CD4-positive, alpha-beta T cell treated with Interleukin-12 subunit alpha and Interleukin-12 subunit beta, for 1 hour (primary cell): ENCODE data around the gene ARG2.

Experiments
- DNase-seq: peaks from one replicate; pipeline ENCODE4 v3.0.0-alpha.2; 2020

ARG2 gene

DNA sequence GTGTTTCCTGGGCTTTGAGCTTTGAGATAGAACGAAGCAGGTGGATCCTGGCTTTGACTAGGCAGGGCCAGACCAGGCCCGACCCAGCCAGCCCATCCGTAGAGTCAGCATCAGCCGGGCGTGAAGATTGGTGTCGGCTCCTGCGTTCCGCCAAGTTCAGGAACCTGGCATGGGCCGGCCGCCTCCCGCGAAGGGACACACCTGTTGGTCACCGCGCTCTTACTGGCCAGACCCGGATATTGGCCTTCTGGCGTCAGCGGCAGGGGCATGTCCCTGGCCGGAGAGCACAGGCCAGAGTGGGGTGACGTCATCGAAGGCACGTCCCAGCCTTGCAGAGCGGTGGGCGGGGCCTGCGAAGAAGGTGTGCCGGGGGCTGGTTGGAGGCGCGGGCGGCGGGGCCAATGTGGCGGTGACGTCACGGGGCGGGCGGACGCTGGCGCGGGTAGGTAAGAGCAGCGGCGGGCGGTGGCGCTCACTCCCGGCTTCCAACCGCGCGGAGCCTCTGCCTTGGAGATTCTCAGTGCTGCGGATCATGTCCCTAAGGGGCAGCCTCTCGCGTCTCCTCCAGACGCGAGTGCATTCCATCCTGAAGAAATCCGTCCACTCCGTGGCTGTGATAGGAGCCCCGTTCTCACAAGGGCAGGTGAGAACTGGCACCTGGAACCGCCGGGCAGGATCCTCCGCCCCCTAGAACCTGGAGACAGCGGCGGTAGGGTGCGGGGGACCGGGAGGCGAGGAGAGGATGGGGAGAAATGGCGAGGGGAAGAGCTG lies at the start of gene ARG2:
Gene ARG2 (plus strand): TSS at position 475 of the 771 bp plus-strand sequence. CDS start 58 bp downstream, at position 533.
- peak; percentile 98 for DNase-seq

DNA sequence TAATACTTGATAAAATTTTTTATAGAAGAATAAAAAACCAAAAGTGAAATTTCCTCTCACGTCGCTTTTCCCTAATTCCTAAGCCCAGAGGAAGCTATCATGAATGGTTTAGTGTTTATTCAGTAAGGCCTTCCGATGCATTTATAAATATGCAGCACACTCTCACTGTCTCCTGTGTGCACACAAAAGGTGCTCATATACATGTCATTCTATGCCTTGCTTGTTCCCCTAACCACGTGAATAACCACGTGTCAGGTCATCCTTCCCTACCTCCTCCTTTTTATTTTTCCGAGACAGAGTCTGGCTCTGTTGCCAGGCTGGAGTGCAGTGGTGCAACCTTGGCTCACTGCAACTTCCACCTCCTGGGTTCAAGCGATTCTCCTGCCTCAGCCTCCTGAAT lies 49.3 kb upstream of the ARG2 start:
- DNase-seq = no peak

DNA sequence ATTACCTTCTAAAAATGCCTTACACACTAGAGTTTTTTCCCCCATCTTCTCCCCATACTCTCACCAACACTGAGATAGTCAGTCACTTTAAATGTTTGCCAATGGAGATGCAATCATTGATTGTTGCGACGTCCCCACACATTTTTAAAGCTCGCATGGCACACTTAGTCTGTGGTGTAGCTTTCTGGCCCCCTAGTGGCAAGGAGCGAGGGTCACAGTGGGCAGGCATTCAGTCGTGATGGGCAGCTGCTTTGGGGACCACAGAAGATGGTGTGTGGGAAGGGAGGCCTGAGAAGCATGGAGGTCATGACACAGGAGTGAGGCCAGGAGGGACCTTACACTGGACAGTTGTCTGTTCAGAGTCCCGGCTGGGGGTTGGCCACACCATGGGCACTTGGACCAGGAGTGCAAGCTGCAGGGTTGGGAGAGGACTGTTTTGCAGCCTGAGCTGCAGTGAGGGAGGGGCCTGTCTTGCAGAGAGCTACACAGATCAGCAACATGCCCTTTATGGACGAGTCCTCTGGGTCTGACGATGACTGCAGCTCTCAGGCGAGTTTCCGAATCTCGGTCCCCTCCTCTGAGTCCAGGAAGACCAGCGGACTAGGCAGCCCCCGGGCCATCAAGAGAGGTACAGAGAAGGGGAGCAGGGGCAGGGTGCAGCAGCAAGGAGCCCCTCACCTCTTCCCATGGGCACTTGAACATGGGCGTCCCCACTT lies 48.3 kb upstream of the ARG2 start:
- DNase-seq = peak; percentile 74

DNA sequence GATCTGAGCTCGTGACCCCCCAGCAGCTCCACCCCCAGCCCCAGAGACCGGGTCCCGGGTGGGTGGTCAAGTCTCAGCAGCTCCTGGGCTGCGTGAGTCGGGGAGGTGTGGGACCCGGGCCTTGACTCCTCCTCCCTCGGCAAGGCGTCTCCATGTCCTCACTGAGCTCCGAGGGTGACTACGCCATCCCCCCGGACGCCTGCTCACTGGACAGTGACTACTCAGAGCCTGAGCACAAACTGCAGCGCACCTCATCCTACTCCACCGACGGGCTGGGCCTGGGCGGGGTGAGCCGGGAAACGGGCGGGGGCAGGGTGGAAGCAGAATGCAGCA lies 47.8 kb upstream of the ARG2 start:
- no peak for DNase-seq

DNA sequence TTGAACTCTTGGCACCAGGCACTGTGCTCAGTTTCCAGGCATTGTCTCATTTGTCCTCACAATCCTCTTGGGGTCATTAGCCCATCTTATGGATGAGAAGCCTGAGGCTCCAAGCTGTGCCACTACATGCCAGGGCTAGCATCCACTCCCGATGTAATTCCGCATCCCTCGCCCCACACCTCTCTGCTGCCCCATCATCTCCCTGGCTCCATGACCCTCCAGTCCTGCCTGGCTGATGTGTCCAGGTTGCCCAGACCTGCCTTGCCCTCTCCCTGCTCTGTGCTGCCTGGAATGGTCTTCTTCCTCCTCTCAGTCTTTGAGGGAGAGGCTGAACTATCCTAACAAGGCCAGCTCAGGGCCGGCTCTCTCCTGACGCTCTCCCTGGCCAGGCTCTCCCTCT lies 47.1 kb upstream of the ARG2 start:
- no peak for DNase-seq

DNA sequence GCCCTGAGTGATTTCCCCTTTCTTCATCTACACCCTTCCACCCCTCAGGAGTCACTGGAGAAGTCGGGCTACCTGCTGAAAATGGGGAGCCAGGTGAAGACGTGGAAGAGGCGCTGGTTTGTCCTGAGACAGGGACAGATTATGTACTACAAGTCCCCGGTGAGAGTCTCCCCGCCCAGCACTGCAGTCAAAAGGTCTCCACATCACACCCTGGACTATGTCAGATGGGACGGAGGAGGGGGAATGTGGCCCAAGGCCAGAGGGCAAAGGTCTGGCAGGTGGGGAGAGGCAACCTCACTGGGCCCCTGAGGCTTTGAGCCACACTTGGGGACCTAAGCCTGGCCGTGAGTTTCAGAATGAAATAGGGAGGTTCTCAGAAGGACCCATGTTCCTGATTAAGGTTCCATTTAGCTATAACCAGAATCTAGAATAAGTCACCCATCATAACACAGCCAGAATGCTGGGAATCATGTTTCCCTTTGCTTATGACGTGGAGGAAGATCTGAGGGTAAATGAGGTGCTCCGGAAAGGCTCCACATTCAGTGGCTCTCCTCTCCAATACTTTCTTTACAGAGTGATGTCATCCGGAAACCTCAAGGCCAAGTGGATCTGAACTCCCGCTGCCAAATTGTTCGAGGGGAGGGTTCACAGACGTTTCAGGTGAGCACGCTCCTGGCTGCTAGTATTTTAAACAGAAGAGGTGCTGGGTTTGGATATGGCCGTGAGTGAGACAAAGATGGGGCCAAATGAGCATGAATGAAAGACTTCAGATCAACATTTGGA lies 46.3 kb upstream of the ARG2 start:
- no peak for DNase-seq

DNA sequence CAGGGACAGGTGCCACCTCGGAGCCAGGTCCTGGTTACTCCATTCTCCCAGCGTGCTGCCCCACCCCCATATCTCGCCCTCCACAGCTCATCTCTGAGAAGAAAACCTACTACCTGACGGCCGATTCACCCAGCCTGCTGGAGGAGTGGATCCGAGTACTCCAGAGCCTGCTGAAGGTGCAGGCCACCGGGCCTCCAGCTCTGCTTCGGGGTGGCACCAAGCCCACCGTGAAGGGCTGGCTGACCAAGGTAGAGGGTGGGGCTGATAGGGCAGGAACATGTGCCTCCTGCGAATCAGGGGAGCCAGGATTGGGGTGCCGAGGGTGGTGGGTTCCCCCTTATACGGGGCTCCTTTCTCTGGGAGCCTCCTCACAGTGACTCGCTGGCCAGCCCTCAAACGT lies 45.6 kb upstream of the ARG2 start:
- DNase-seq = no peak

DNA sequence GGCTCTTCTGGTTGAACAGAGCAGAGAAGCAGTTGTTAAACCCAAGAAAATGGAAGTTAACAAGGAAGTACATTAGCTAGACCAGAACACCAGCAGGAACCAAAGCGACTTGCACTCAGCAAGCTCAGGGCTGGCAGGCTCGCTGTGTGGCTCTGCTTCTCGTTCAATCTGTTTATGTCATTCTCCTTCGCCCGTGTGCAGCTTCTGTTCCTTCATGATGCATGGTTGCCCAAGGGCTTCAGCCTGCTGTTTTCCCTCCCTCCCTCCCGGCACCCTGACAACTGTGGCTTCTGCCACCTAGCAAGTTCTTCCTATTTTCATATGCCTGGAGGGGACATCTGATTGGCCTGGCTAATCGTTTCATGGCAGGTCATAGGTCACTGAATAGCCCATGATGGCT lies 44.9 kb upstream of the ARG2 start:
- no peak for DNase-seq

DNA sequence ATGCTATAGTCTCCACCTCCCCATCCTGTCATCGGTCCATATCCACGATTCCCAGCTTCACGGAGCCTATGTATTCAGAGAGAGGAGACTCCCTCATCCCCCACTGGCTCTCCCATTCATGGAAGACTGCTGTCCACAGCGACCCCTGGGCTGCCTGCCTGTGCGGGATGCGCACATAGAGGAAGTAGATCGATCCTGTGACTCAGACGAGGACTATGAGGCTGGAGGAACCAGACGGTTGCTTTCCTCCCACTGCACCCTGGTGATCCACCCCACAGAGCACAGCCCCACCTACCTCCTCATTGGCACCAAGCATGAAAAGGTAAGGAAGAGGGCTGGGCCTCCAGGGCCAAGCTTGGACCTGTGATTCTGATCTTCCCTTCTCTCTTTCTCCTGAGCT lies 44.0 kb upstream of the ARG2 start:
- DNase-seq = no peak

DNA sequence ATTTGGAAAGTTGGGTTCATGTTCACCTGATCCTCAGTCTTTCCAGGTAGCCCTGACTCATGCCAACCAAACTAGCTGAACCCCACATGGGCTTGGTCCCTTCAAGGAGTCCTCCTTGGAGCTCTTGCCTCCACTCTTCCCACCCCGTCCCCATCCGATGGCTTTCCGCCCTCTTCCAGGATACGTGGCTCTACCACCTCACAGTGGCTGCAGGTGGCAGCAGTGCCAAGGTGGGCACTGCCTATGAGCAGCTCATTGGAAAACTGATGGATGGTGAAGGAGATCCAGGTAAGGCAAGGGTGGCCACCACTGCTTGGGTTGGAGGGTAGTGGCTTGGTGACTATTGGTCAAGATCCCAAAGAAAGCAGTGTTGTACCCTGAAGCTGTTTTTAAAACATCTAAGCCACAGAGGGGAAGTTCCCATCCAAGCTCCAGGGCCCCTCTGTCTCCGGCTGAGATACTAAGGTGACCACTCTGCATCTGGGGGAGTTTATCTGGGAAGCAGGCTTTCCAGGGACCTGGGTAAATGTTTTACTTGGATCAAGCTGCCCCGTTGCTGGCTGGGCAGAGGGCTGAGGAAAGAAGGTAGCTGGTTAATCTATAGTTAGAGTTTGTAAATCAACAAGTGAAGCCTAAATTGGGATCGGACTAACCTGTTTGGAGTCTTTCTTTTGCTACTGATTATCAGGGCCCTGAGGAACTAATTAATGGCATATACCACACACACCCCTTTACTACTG lies 43.3 kb upstream of the ARG2 start:
- no peak for DNase-seq

DNA sequence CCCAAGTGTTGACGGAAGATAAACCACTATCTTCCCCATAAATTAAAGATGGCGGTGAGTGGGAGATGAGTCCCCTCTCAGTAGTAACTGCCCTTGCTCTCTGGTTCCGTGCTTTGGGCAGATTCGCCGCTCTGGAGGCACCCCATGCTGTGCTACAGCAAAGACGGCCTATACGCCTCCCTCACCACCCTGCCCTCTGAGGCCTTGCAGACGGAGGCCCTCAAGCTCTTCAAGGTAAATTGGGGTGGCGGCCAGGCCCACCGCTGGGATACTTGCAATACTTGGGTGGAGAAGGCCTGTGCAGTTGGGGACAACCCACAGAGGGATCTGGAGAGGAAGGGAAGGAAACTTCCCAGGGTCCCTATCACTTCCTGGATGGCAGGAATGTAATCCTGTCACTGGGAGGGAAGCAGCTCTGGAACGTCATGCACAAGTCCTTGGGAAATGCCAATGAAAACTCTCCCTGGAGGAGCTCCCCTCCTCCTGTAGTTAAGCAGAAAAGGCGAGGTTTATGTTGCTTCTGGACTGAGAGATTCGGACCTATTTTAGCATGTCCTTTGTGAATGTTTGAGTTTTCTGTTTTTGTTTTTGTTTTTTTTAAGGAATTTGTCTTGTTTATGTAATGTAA lies 42.4 kb upstream of the ARG2 start:
- DNase-seq = no peak

DNA sequence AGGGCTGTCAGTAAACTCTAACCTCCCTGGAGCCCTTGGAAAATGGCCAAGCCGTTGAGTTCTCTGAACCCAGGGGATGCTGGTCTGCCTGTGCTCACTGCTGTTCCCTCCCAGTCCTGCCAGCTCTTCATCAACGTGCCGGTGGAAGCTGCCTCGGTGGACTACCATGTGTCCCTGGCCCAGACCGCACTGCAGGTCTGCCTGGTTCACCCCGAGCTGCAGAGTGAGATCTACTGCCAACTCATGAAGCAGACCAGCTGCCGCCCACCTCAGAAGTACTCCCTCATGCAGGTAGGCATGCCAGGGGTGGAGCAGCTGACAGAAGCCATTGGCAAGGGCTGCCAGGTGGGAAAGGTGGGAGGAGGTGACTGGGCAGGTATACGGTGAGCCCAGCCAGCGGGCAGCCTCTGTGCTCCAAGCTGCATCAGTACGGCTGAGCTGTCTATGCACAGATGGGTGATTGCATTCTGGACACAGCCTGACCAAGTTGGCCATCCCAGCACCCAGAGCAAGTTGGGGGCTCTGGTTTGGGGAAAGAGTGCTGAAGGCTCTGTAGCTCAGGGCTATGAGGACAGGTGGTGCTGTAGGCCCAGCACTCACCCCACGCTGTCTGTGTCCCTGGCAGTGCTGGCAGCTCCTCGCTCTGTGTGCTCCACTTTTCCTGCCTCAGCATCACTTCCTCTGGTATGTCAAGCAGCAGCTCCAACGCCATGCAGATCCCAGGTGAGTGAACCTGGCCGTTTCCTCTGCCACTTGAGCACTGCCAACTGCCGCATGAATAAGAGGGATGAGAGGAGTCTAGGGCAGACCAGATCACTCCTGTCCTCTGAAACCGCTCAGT lies 41.6 kb upstream of the ARG2 start:
- no peak for DNase-seq

DNA sequence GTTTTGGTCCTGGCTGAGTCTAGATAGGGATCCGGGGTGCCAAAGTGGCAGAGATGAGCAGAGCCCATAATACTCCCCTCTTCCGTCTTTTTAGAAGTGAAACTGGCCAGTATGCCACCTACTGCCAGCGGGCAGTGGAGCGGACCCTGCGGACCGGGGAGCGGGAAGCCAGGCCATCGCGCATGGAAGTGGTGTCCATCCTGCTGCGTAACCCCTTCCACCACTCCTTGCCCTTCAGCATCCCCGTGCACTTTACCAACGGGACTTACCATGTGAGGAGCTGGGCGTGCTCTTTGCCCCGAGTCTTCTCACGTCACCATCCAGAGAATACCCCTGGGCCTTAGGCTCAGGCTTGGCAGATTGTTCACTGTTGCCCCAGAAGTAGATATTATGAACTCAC lies 40.7 kb upstream of the ARG2 start:
- DNase-seq = no peak

DNA sequence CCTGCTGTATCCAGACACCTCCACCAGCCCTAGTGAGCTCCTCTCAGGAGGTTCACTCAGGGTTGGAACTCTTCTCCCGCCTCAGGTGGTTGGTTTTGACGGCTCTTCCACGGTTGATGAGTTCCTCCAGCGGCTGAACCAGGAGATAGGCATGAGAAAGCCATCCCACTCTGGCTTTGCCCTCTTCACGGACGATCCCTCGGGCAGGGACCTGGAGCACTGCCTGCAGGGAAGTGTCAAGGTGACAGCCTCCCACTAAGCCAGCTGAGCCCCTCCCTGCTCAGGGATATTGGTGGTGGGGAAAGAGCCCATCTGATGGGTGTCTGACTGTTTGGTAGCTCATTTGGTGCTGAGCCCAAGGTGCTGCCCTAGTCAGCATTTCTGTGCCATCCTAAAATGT lies 40.1 kb upstream of the ARG2 start:
- DNase-seq = no peak

DNA sequence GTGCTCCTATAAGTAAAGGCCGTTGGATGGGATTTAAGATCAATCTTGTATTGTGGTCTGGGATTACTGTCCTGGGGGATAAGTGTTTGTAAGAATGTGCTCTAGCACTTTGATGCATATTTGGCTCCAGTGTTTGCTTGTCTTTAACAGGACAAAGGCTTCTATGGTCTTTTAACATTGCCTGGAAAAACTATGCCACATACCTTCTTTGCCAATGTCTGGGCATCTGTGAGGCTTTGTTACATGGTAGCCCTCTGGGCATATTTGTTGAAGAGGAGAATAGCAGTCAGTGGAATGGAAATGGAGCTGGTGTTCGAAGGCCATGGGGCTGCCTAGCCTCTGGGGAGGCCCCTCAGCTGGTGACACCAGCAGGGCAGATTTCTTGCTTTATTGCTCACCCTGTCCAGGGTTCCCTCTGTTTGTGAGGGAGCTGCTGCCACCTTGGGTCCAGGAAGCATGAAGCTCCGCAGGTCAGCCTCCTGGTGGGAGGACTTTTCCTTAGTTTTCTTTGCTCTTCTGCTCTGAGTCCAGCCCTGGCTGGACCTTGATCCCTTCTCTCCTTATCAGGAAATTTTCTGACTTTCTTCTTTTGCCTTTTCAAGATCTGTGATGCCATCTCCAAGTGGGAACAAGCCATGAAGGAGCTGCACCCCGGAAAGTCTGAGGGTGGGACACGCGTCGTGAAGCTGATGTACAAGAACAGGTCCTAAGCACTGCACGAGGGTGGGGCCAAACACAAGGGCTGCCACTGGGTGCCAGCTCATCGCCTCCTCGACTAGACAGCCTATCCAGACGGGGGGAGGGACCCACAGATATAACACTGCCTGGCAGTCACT lies 39.2 kb upstream of the ARG2 start:
- no peak for DNase-seq

DNA sequence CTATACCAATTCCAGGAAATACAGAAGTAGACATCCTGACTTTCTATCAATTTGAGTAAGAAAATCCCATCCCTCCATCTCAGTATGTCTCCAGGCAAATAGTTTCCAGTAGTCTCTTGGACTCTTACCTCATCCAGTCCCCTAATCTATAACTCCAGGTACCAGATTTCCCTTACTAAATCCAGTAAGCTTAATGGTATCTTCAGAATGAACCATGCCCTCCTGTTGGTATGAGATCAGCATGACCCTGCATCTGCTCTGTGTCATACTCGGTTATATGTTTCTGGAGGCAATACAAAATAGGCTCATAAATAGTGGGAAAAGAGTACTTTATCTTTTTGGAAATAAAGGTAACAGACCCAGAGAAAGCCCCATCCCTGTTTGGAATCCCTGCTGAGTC lies 38.1 kb upstream of the ARG2 start:
- DNase-seq = no peak

DNA sequence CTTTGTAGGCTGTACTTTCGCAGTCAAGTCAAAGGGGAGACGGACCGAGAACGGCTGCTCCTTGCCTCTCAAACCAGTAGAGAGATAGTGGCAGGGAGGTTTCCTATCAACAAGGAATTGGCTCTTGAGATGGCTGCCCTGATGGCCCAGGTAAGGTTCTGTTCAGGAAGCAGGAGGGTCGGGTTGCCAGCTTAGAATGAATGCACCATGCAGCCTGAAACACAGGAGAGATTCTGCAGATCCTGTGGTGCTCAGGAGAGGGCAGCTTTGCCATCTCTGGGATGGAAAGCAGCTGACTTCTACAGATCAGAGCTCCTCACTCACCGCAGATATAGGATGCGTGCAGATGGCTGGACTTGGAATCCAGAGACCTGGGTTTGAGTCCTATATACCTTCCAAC lies 37.7 kb upstream of the ARG2 start:
- no peak for DNase-seq

DNA sequence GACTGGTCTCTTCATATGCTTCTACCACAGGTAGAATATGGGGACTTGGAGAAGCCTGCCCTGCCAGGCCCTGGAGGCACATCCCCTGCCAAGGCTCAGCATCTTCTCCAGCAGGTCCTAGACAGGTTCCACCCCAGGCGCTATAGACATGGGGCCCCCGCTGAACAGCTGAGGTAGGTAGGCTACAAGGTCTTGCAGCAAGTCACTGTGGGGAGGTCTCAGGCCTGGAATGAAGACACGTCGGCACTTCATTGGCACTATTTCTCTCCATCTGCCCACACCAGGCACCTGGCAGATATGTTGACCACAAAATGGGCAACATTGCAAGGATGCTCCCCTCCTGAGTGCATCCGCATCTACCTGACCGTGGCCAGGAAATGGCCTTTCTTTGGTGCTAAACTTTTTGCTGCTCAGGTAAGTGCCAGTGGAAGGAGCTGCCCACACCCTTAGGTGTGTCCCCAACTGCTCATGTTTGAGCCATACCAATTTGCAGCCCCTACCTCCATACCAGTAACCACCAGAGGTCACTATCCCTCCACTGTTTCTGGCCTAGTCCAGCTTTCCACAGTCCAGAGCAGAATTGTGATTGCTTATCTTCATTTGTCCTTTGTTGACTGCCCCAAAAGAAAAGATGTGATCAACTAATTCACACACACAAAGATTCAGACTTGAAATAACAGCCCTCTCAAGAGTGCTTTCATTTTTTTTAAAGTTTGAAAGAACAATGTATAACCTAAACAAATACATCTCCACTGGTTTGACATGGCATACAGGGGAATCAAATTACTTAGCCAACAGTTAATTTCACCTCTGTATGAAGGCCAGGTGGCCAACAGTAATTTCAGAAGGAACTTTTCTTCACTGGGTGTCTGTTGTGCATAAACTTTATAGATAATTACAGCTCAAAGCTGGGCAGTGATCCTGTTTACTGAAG lies 35.7 kb upstream of the ARG2 start:
- peak; percentile 51 for DNase-seq

DNA sequence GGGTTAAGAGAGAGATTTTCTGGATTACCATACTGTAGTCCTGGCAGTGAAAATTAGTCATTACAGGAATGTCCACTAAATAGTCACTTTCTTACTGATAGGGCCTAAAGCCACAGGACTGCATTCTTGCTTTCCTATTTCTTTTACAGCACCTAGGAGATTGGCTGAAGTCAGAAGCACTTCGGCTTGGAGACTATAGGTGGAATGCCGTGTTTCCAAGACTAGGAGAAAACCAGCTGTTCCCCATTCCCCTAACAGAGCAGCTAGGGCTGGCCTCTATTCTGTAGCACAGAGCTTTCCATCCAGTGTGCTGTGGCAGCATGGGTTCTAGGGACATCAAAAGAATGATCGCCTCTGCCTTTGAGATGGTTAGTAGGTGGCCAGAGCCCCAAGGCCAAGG lies 34.7 kb upstream of the ARG2 start:
- DNase-seq = no peak

DNA sequence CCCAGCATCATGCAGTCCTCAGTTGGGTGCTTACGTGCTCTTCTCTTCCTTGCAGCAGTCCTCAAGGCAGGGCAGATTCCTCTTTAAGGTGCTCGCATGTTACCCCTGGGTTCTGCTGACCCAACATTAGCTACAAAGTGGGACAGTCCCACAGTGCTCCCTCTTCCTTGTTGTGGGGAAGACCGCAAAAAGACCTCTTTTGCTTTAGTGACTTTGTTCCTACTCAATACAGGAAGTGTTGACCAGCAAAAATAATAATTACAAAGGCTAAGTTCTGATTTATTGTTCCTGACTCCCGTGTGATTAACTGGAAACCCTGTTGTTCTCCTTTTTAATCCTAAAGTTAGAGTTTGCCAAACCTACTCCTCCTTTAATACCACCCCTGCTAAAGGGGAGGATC lies 33.4 kb upstream of the ARG2 start:
- DNase-seq = no peak
